Activated T-cell treated with anti-CD3 and anti-CD28 coated beads, Interleukin-2, amount 50 U/mL, for 1 hour (primary cell): ENCODE data around the gene PPBP.
"Not testable (repeated sequence)": the region's sequence is repeated elsewhere in the genome, so short reads cannot be mapped to it uniquely, and the experiment has no call there.

Experiments
- DNase-seq: peaks from one replicate; pipeline ENCODE4 v3.0.0-alpha.2; 2020

PPBP gene

GRCh38 chr4:73991742-73992000 lies 3.7 kb upstream of the PPBP start:
- DNase-seq: no peak

- no peak for DNase-seq
Observed at GRCh38 chr4:73990988-73991741, 3.2 kb upstream of the PPBP start.

- DNase-seq: no peak
Observed at GRCh38 chr4:73989928-73990327, 1.9 kb upstream of the PPBP start.

GRCh38 chr4:73989031-73989430 lies 1.0 kb upstream of the PPBP start:
- no peak for DNase-seq

- no peak for DNase-seq
Observed at GRCh38 chr4:73985528-73985852, 2.5 kb downstream of the PPBP start.

GRCh38 chr4:73984736-73985527 lies 3.1 kb downstream of the PPBP start:
- DNase-seq: no peak

GRCh38 chr4:73981175-73981574 lies 6.8 kb downstream of the PPBP start:
- DNase-seq: not testable (repeated sequence)

- DNase-seq: no peak
Observed at GRCh38 chr4:73979407-73979957, 8.5 kb downstream of the PPBP start.

- DNase-seq: no peak
Observed at GRCh38 chr4:73978886-73979285, 9.1 kb downstream of the PPBP start.

- DNase-seq: no peak
Observed at GRCh38 chr4:73976716-73977115, 11.3 kb downstream of the PPBP start.

GRCh38 chr4:73976217-73976616 lies 11.8 kb downstream of the PPBP start:
- DNase-seq: no peak

- no peak for DNase-seq
Observed at GRCh38 chr4:73974352-73974751, 13.6 kb downstream of the PPBP start.

- DNase-seq: no peak
Observed at GRCh38 chr4:73970945-73971344, 17.0 kb downstream of the PPBP start.

- no peak for DNase-seq
Observed at GRCh38 chr4:73970011-73970410, 18.0 kb downstream of the PPBP start.

GRCh38 chr4:73967866-73968265 lies 20.1 kb downstream of the PPBP start:
- DNase-seq: no peak

GRCh38 chr4:73964862-73965611 lies 23.0 kb downstream of the PPBP start:
- DNase-seq: no peak

GRCh38 chr4:73962724-73963123 lies 25.3 kb downstream of the PPBP start:
- no peak for DNase-seq

- not testable (repeated sequence) for DNase-seq
Observed at GRCh38 chr4:73959041-73959440, 28.9 kb downstream of the PPBP start.

GRCh38 chr4:73952352-73952751 lies 35.6 kb downstream of the PPBP start:
- DNase-seq: no peak

GRCh38 chr4:73950376-73950920 lies 37.5 kb downstream of the PPBP start:
- not testable (repeated sequence) for DNase-seq

GRCh38 chr4:73948990-73949706 lies 38.8 kb downstream of the PPBP start:
- DNase-seq: no peak

- no peak for DNase-seq
Observed at GRCh38 chr4:73948291-73948690, 39.7 kb downstream of the PPBP start.
